Lower lobe of right lung (tissue), 2 donors: ENCODE results near the gene VCAM1. TPM values are rescaled to one million over a fixed set of nuclear protein-coding genes. Genes with fewer than 3 reads are reported as not detected.
A peak's percentile ranks its signal among the peaks of the same experiment; 100 is the strongest.

Experiments
- ATAC-seq, 2 donors: fragments of 200-7000 bp; cut with Tn5 transposase; one replicate each; pipeline ENCODE4 v1.9.1; 2020 to 2022; ENCODE audit warnings: mild to moderate bottlenecking in 2 of 2, moderate library complexity in 2 of 2
- DNase-seq: peaks from one replicate; pipeline ENCODE4 v3.0.0-alpha.2; 2020
- H3K27ac ChIP-seq: fragments of 200-600 bp; one replicate; pipeline ENCODE4 v1.8.0; 2022
- H3K27me3 ChIP-seq: fragments of 200-600 bp; one replicate; pipeline ENCODE4 v1.8.0; 2022; ENCODE audit warnings: low read depth
- H3K36me3 ChIP-seq: fragments of 200-600 bp; one replicate; pipeline ENCODE4 v1.8.0; 2022; ENCODE audit warnings: mild to moderate bottlenecking
- H3K4me1 ChIP-seq: fragments of 200-600 bp; one replicate; pipeline ENCODE4 v1.8.0; 2022
- H3K4me3 ChIP-seq: fragments of 200-600 bp; one replicate; pipeline ENCODE4 v1.8.0; 2022; ENCODE audit warnings: mild to moderate bottlenecking
- H3K9me3 ChIP-seq: fragments of 200-600 bp; one replicate; pipeline ENCODE4 v1.8.0; 2022
- intact Hi-C: fragments of 100-400 bp; cut with DNase I; formaldehyde crosslinking; loops from one replicate; pipeline ENCODE4 v1.11.0; 2022
- total RNA-seq: library from RNA; stranded (reverse); fragmentation: NEBNext Ultra II Directional; extraction: Animal tissue kit (Norgen Biotek cat#: 25700); gene quantifications from one replicate; pipeline ENCODE4 v1.2.1, GENCODE V29; 2021
- TF ChIP-seq, protein P1 (sequence below): fragments of 200-600 bp; IDR thresholded peaks from one replicate; pipeline ENCODE4 v1.8.0; 2022; ENCODE audit warnings: antibody characterized with exemption, mild to moderate bottlenecking
- donor health status: DM: no; HTN: yes; CAD: no; lungs with severe emphysema.

Gene VCAM1
- total RNA-seq, 1 donor from 2014 or later, result 5.5 TPM

GRCh38 chr1:100724281-100724680 lies 4.7 kb downstream of the VCAM1 start:
- Histone ChIP-seq H3K4me3 (no peak overlapping the region), H3K27me3 (no peaks in the 10 kb centered on the region), H3K36me3 (no peaks in the 10 kb centered on the region), H3K9me3 (no peaks in the 10 kb centered on the region), H3K4me1 (no peaks in the 10 kb centered on the region), H3K27ac (no peak overlapping the region)
- DNase-seq (no peak), ATAC-seq (no peak)
- TF ChIP-seq, protein P1, sequence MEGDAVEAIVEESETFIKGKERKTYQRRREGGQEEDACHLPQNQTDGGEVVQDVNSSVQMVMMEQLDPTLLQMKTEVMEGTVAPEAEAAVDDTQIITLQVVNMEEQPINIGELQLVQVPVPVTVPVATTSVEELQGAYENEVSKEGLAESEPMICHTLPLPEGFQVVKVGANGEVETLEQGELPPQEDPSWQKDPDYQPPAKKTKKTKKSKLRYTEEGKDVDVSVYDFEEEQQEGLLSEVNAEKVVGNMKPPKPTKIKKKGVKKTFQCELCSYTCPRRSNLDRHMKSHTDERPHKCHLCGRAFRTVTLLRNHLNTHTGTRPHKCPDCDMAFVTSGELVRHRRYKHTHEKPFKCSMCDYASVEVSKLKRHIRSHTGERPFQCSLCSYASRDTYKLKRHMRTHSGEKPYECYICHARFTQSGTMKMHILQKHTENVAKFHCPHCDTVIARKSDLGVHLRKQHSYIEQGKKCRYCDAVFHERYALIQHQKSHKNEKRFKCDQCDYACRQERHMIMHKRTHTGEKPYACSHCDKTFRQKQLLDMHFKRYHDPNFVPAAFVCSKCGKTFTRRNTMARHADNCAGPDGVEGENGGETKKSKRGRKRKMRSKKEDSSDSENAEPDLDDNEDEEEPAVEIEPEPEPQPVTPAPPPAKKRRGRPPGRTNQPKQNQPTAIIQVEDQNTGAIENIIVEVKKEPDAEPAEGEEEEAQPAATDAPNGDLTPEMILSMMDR, result no peak
- intact Hi-C loops, result no loop called here

DNA sequence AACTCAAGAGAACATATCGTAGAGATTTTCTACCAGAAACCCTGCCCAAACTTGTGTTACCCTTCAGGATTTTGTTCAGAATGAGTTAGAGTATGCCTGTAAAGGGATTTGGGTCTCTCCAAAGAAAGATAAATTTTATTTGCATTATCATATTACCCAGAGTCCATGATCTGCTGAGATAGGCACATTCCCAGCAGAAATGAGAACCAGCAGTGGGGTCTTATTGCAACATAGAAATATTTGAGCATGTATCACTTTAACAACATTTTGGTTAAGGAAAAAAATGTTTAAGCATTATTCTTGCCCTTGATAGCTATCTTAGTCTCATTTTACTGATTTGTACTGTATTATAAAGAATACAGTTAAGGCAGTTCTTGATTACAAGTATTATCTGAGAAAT lies 10.6 kb downstream of the VCAM1 start:
- H3K27me3 ChIP-seq, result no peaks in the 10 kb centered on the region
- intact Hi-C loops, result no loop called here
- ATAC-seq, result no peak
- TF ChIP-seq, protein P1, result no peak
- H3K9me3 ChIP-seq, result no peaks in the 10 kb centered on the region
- no peak overlapping the region for H3K27ac ChIP-seq
- DNase-seq, result no peak
- H3K4me3 ChIP-seq, result no peak overlapping the region
- no peaks in the 10 kb centered on the region for H3K36me3 ChIP-seq
- peaks cover 5% of the 10 kb centered on the region for H3K4me1 ChIP-seq

DNA sequence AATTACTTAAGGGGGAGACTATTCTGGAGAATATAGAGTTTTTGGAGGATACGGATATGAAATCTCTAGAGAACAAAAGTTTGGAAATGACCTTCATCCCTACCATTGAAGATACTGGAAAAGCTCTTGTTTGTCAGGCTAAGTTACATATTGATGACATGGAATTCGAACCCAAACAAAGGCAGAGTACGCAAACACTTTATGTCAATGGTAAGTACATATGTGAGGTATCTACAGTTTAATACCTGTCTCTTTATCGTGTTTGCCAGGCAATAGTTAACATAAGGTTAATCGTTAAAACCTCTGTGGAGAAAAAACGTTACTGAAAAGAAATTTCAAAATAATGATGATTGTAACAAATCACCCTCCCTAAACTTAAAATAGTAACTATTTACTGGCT lies 11.8 kb downstream of the VCAM1 start:
- ATAC-seq (no peak), DNase-seq (no peak)
- no peak overlapping the region for H3K27ac ChIP-seq
- intact Hi-C loops, result no loop called here
- peaks cover 16% of the 10 kb centered on the region for H3K4me1 ChIP-seq
- H3K36me3 ChIP-seq, result no peaks in the 10 kb centered on the region
- H3K27me3 ChIP-seq, result no peaks in the 10 kb centered on the region
- H3K9me3 ChIP-seq, result no peaks in the 10 kb centered on the region
- H3K4me3 ChIP-seq, result no peak overlapping the region
- TF ChIP-seq, protein P1, result no peak

- H3K36me3 ChIP-seq, result no peaks in the 10 kb centered on the region
- no peak for ATAC-seq
- H3K4me3 ChIP-seq, result no peak overlapping the region
- H3K27ac ChIP-seq, result no peak overlapping the region
- TF ChIP-seq, protein P1, result no peak
- no peaks in the 10 kb centered on the region for H3K27me3 ChIP-seq
- peaks cover 21% of the 10 kb centered on the region for H3K4me1 ChIP-seq
- no peak for DNase-seq
- intact Hi-C loops, result no loop called here
- no peaks in the 10 kb centered on the region for H3K9me3 ChIP-seq
Observed at GRCh38 chr1:100731758-100732157, 12.2 kb downstream of the VCAM1 start.

DNA sequence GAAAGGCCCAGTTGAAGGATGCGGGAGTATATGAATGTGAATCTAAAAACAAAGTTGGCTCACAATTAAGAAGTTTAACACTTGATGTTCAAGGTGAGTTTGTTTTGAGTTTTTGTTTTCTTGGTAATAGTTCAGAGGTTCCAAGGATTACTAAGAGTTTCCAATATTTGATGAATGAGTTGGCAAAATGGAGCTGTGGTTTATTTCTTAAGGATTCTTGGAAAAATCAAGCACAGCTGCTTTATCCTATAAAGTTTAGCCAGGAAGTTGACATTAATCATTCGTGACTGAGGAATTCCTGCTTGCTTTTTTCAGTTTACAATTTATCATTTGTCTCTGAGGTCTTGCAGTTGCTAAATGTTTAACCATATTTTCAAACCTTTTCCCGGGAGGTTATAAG lies 15.1 kb downstream of the VCAM1 start:
- TF ChIP-seq, protein P1, result no peak
- Histone ChIP-seq H3K27me3 (no peaks in the 10 kb centered on the region), H3K36me3 (no peaks in the 10 kb centered on the region), H3K4me3 (no peak overlapping the region), H3K9me3 (no peaks in the 10 kb centered on the region), H3K4me1 (peaks cover 22% of the 10 kb centered on the region), H3K27ac (no peak overlapping the region)
- ATAC-seq (no peak), DNase-seq (no peak)
- intact Hi-C loops, result no loop called here

- intact Hi-C loops, result no loop called here
- no peak overlapping the region for H3K27ac ChIP-seq
- peaks cover 22% of the 10 kb centered on the region for H3K4me1 ChIP-seq
- ATAC-seq (peak; percentile 49 to 67), DNase-seq (no peak)
- no peaks in the 10 kb centered on the region for H3K36me3 ChIP-seq
- no peaks in the 10 kb centered on the region for H3K9me3 ChIP-seq
- H3K27me3 ChIP-seq, result no peaks in the 10 kb centered on the region
- TF ChIP-seq, protein P1, result no peak
- H3K4me3 ChIP-seq, result no peak overlapping the region
Observed at GRCh38 chr1:100735244-100735643, 15.7 kb downstream of the VCAM1 start.
